ENCODE results near the gene SLC35E1. TPM values are rescaled to one million over a fixed set of nuclear protein-coding genes. Genes with fewer than 3 reads are reported as not detected.

SLC35E1 gene
- total and polyA plus RNA-seq, 2 experiments from 2014 or later, result 17.0 to 30.3 TPM

DNA sequence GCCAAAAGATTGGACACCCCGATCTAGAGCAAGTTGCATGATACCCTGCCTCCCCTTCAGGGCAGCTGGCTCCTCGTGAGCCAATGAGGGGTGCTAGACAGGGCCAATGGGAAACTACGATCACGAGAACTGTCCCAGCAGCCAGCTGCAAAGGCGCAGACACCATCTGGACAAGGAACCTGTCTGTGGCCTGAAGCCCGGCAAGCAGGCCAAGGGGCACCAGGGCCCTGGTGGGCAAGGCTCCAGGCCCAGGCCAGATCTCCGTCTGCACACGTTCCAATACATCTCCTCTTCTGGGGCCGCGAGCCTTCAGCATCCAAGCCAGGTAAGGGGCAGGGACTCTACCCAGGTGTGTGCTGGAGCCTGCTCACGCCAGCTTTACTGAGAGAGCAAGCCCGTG lies 35.6 kb upstream of the SLC35E1 start (continued):
- TF ChIP-seq, protein P1, sequence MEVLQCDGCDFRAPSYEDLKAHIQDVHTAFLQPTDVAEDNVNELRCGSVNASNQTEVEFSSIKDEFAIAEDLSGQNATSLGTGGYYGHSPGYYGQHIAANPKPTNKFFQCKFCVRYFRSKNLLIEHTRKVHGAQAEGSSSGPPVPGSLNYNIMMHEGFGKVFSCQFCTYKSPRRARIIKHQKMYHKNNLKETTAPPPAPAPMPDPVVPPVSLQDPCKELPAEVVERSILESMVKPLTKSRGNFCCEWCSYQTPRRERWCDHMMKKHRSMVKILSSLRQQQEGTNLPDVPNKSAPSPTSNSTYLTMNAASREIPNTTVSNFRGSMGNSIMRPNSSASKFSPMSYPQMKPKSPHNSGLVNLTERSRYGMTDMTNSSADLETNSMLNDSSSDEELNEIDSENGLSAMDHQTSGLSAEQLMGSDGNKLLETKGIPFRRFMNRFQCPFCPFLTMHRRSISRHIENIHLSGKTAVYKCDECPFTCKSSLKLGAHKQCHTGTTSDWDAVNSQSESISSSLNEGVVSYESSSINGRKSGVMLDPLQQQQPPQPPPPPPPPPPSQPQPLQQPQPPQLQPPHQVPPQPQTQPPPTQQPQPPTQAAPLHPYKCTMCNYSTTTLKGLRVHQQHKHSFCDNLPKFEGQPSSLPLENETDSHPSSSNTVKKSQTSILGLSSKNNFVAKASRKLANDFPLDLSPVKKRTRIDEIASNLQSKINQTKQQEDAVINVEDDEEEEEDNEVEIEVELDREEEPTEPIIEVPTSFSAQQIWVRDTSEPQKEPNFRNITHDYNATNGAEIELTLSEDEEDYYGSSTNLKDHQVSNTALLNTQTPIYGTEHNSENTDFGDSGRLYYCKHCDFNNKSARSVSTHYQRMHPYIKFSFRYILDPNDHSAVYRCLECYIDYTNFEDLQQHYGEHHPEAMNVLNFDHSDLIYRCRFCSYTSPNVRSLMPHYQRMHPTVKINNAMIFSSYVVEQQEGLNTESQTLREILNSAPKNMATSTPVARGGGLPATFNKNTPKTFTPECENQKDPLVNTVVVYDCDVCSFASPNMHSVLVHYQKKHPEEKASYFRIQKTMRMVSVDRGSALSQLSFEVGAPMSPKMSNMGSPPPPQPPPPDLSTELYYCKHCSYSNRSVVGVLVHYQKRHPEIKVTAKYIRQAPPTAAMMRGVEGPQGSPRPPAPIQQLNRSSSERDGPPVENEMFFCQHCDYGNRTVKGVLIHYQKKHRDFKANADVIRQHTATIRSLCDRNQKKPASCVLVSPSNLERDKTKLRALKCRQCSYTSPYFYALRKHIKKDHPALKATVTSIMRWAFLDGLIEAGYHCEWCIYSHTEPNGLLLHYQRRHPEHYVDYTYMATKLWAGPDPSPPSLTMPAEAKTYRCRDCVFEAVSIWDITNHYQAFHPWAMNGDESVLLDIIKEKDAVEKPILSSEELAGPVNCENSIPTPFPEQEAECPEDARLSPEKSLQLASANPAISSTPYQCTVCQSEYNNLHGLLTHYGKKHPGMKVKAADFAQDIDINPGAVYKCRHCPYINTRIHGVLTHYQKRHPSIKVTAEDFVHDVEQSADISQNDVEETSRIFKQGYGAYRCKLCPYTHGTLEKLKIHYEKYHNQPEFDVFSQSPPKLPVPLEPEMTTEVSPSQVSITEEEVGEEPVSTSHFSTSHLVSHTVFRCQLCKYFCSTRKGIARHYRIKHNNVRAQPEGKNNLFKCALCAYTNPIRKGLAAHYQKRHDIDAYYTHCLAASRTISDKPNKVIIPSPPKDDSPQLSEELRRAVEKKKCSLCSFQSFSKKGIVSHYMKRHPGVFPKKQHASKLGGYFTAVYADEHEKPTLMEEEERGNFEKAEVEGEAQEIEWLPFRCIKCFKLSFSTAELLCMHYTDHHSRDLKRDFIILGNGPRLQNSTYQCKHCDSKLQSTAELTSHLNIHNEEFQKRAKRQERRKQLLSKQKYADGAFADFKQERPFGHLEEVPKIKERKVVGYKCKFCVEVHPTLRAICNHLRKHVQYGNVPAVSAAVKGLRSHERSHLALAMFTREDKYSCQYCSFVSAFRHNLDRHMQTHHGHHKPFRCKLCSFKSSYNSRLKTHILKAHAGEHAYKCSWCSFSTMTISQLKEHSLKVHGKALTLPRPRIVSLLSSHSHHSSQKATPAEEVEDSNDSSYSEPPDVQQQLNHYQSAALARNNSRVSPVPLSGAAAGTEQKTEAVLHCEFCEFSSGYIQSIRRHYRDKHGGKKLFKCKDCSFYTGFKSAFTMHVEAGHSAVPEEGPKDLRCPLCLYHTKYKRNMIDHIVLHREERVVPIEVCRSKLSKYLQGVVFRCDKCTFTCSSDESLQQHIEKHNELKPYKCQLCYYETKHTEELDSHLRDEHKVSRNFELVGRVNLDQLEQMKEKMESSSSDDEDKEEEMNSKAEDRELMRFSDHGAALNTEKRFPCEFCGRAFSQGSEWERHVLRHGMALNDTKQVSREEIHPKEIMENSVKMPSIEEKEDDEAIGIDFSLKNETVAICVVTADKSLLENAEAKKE (CRISPR knock-in tag; IDR thresholded peaks at IDR 0.05), result no peak
- TF ChIP-seq ZNF331 (CRISPR knock-in tag; IDR thresholded peaks at IDR 0.05; ENCODE audit: low read depth), result no peak

- H3K79me2 ChIP-seq (replicated peaks; ENCODE audit: insufficient read depth), result peaks cover 96% of the 10 kb centered on the region
- H3K27me3 ChIP-seq (ENCODE audit: insufficient read depth), result no peaks in the 10 kb centered on the region
- H3F3A ChIP-seq (replicated peaks; ENCODE audit: low read depth), result no peaks in the 10 kb centered on the region
- no peak for TF ChIP-seq EZH2phosphoT487 (IDR thresholded peaks at IDR 0.05; ENCODE audit: unreplicated experiment)
- TF ChIP-seq, protein P2, sequence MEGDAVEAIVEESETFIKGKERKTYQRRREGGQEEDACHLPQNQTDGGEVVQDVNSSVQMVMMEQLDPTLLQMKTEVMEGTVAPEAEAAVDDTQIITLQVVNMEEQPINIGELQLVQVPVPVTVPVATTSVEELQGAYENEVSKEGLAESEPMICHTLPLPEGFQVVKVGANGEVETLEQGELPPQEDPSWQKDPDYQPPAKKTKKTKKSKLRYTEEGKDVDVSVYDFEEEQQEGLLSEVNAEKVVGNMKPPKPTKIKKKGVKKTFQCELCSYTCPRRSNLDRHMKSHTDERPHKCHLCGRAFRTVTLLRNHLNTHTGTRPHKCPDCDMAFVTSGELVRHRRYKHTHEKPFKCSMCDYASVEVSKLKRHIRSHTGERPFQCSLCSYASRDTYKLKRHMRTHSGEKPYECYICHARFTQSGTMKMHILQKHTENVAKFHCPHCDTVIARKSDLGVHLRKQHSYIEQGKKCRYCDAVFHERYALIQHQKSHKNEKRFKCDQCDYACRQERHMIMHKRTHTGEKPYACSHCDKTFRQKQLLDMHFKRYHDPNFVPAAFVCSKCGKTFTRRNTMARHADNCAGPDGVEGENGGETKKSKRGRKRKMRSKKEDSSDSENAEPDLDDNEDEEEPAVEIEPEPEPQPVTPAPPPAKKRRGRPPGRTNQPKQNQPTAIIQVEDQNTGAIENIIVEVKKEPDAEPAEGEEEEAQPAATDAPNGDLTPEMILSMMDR (conservative IDR thresholded peaks at IDR 0.05; ENCODE audit: low read depth in 2 of 2), result 0 out of 4 replicates have a peak, but pooled peaks of 1 of the 2 experiments have one; percentile 4
- no peak overlapping the region for H3K4me2 ChIP-seq
- Mint-ChIP-seq H3K9me3 (no peaks in the 10 kb centered on the region; the same call in 2 of the 3 replicates), H3K4me1 (no peaks in the 10 kb centered on the region), H3K36me3 (ENCODE audit: low read depth) (no peaks in the 10 kb centered on the region), H3K4me3 (no peak overlapping the region), H3K27me3 (ENCODE audit: insufficient read depth, low read depth, poor library complexity) (peaks cover 2% of the 10 kb centered on the region), H3K27ac (no peak overlapping the region; the same call in 1 of the 2 replicates)
- peak; percentile 39 for ATAC-seq
- peaks cover 58% of the 10 kb centered on the region for H4K20me1 ChIP-seq (replicated peaks; ENCODE audit: insufficient read depth)
- H3K9me2 ChIP-seq (ENCODE audit: insufficient read depth), result no peaks in the 10 kb centered on the region
- H3K36me3 ChIP-seq (ENCODE audit: insufficient read depth), result no peaks in the 10 kb centered on the region
- H3K27ac ChIP-seq (ENCODE audit: low read depth), result no peak overlapping the region
- no peak overlapping the region for H3K4me3 ChIP-seq
- H2AFZ ChIP-seq, result no peak overlapping the region
- DNase-seq (ENCODE audit: low spot score), result no peak
- no peaks in the 10 kb centered on the region for H3K4me1 ChIP-seq (ENCODE audit: insufficient read depth)
Observed at GRCh38 chr19:16605553-16605994, 33.4 kb upstream of the SLC35E1 start.
